ENCODE data around the gene AGAP5.
"Not testable (repeated sequence)": the region's sequence is repeated elsewhere in the genome, so short reads cannot be mapped to it uniquely, and the experiment has no call there.

DNA sequence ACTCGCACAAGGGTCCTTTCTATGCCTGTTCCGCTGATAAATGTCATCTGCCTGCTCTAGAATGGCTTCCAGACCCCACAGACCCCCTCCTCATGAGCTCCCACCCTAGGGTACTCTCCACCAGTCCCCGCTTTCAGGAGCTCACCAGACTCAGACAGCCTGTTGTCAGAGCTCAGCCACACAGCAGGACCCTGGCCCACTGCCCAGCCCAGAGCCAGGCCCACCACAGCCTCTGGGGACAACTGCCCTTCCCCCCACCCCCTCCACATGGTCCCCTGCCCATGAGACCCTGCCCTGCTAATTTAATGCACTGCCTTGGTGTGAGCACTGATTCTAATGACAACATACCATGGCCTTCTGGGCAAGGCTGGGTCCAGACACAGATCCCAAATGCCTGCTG is 32.3 kb downstream of the AGAP5 start:
- not testable (repeated sequence) for TF ChIP-seq EZH2phosphoT487 (IDR thresholded peaks at IDR 0.05; ENCODE audit: insufficient read depth, low read depth); EZH2 (IDR thresholded peaks at IDR 0.05; ENCODE audit: insufficient read depth, poor library complexity, severe bottlenecking)
